Type B pancreatic cell (in vitro differentiated cells): ENCODE measurements around the gene DCLK2. TPM values are rescaled to one million over a fixed set of nuclear protein-coding genes. Genes with fewer than 3 reads are reported as not detected.

Experiments
- DNase-seq: peaks from one replicate; pipeline ENCODE4 v3.0.0; 2021; ENCODE audit warnings: mixed read lengths; ENCODE audit not compliant: unreplicated experiment; ENCODE audit errors: extremely low spot score
- H3K27ac Mint-ChIP-seq: 2 replicates; pipeline ENCODE4 v1.8.0; 2021; ENCODE audit warnings: mild to moderate bottlenecking, mixed read lengths
- H3K27me3 Mint-ChIP-seq: 2 replicates; pipeline ENCODE4 v1.8.0; 2021; ENCODE audit warnings: mixed read lengths
- H3K36me3 Mint-ChIP-seq: 2 replicates; pipeline ENCODE4 v1.8.0; 2021; ENCODE audit warnings: mixed read lengths
- H3K4me1 Mint-ChIP-seq: one replicate; pipeline ENCODE4 v1.8.0; 2021; ENCODE audit warnings: mixed read lengths; ENCODE audit not compliant: unreplicated experiment
- H3K4me3 Mint-ChIP-seq: 2 replicates; pipeline ENCODE4 v1.8.0; 2021; ENCODE audit warnings: mild to moderate bottlenecking, mixed read lengths
- H3K9me3 Mint-ChIP-seq: 2 replicates; pipeline ENCODE4 v1.8.0; 2021; ENCODE audit warnings: mixed read lengths
- CTCF ChIP-seq: fragments of 200-600 bp; sonication (generic); conservative IDR thresholded peaks from 2 replicates; pipeline ENCODE4 v1.5.0; 2021; ENCODE audit warnings: antibody characterized with exemption, mild to moderate bottlenecking
- total RNA-seq: library from RNA; stranded (reverse); gene quantifications from 2 replicates; pipeline ENCODE4 v1.2.1, GENCODE V29; 2021; ENCODE audit warnings: low replicate concordance

Gene DCLK2
- total RNA-seq, 1 donor from 2014 or later: 24.9 TPM

- no peak for TF ChIP-seq CTCF
- Mint-ChIP-seq H3K27ac (no peak overlapping the region), H3K27me3 (no peaks in the 10 kb centered on the region), H3K9me3 (no peaks in the 10 kb centered on the region), H3K36me3 (peaks cover 15% of the 10 kb centered on the region), H3K4me3 (no peak overlapping the region), H3K4me1 (peaks cover 38% of the 10 kb centered on the region)
- DNase-seq: no peak
These were observed 134.7 kb downstream of the DCLK2 start for GRCh38 chr4:150212927-150213326.

GRCh38 chr4:150215601-150216000 is 137.4 kb downstream of the DCLK2 start:
- H3K27ac Mint-ChIP-seq: peak overlapping the region; percentile 97
- H3K9me3 Mint-ChIP-seq: no peaks in the 10 kb centered on the region

DNA sequence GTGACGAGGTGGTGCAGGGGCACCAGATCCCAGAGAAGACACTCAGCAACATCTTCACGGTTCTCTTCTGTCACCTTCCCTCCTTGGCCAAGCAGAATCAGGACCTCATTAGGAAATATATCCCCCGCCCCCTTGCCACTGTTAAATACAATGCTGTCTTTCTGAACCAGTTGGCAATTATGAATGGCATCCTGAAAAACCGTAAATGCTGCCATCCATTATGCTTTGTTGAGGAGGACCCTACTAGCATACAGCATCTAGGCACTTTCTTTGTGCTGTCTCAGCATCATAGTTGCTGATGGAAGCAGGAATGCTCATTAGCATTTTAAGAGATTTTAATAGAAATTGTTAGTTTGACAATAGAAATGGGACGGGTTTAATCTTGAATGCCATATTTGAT is 138.5 kb downstream of the DCLK2 start:
- H3K27ac Mint-ChIP-seq: peak overlapping the region; percentile 97
- DNase-seq: no peak
- H3K4me1 Mint-ChIP-seq: peaks cover 23% of the 10 kb centered on the region
- peaks cover 12% of the 10 kb centered on the region for H3K36me3 Mint-ChIP-seq
- no peaks in the 10 kb centered on the region for H3K27me3 Mint-ChIP-seq
- TF ChIP-seq CTCF: no peak
- H3K9me3 Mint-ChIP-seq: no peaks in the 10 kb centered on the region
- H3K4me3 Mint-ChIP-seq: no peak overlapping the region

More at GRCh38 chr4:150215601-150216000, 137.4 kb downstream of the DCLK2 start:
- no peak for DNase-seq
- peak overlapping the region; percentile 77 for H3K4me3 Mint-ChIP-seq
- H3K4me1 Mint-ChIP-seq: peaks cover 32% of the 10 kb centered on the region
- TF ChIP-seq CTCF: no peak
- no peaks in the 10 kb centered on the region for H3K27me3 Mint-ChIP-seq
- H3K36me3 Mint-ChIP-seq: peaks cover 13% of the 10 kb centered on the region

GRCh38 chr4:150217192-150217591 is 138.9 kb downstream of the DCLK2 start:
- Mint-ChIP-seq H3K36me3 (peaks cover 11% of the 10 kb centered on the region), H3K27me3 (no peaks in the 10 kb centered on the region), H3K4me3 (peak overlapping the region; percentile 46), H3K4me1 (peaks cover 19% of the 10 kb centered on the region), H3K9me3 (no peaks in the 10 kb centered on the region), H3K27ac (peak overlapping the region; percentile 97)
- peak; percentile 58 for TF ChIP-seq CTCF
- no peak for DNase-seq

GRCh38 chr4:150217808-150218207 is 139.6 kb downstream of the DCLK2 start:
- H3K27ac Mint-ChIP-seq: peak overlapping the region; percentile 97
- no peaks in the 10 kb centered on the region for H3K27me3 Mint-ChIP-seq
- no peaks in the 10 kb centered on the region for H3K9me3 Mint-ChIP-seq
- TF ChIP-seq CTCF: no peak
- peaks cover 11% of the 10 kb centered on the region for H3K36me3 Mint-ChIP-seq
- no peak for DNase-seq
- peaks cover 13% of the 10 kb centered on the region for H3K4me1 Mint-ChIP-seq
- H3K4me3 Mint-ChIP-seq: no peak overlapping the region

- Mint-ChIP-seq H3K4me1 (peaks cover 13% of the 10 kb centered on the region), H3K27me3 (no peaks in the 10 kb centered on the region), H3K4me3 (no peak overlapping the region), H3K36me3 (peaks cover 11% of the 10 kb centered on the region), H3K27ac (no peak overlapping the region), H3K9me3 (no peaks in the 10 kb centered on the region)
- no peak for DNase-seq
- no peak for TF ChIP-seq CTCF
These were observed 140.2 kb downstream of the DCLK2 start for GRCh38 chr4:150218447-150218846.
